GM18526 (cell line): ENCODE measurements around the gene RASGRP2.
A peak's percentile ranks its signal among the peaks of the same experiment; 100 is the strongest.

Source experiments
- POLR2A ChIP-seq: IDR thresholded peaks from 3 replicates; pipeline ENCODE4 v1.6.1; 2011; ENCODE audit not compliant: insufficient read length; ENCODE audit errors: extremely low read depth

RASGRP2 gene

GRCh38 chr11:64762674-64763525 is 19.0 kb upstream of the RASGRP2 start:
- no peak for TF ChIP-seq POLR2A

GRCh38 chr11:64762277-64762673 is 18.3 kb upstream of the RASGRP2 start:
- peak; percentile 20 for TF ChIP-seq POLR2A

GRCh38 chr11:64760759-64761420 is 16.9 kb upstream of the RASGRP2 start:
- no peak for TF ChIP-seq POLR2A

GRCh38 chr11:64759722-64760719 is 16.1 kb upstream of the RASGRP2 start, which contains the start of gene PYGM:
PYGM (minus strand) TSS chr11:64759974; CDS start chr11:64759898, 76 bp downstream.
- TF ChIP-seq POLR2A: no peak

GRCh38 chr11:64759131-64759721 is 15.3 kb upstream of the RASGRP2 start:
- no peak for TF ChIP-seq POLR2A

- TF ChIP-seq POLR2A: no peak
Observed at GRCh38 chr11:64758330-64759079, 14.6 kb upstream of the RASGRP2 start.

- no peak for TF ChIP-seq POLR2A
Observed at GRCh38 chr11:64757549-64758329, 13.8 kb upstream of the RASGRP2 start.

- TF ChIP-seq POLR2A: no peak
Observed at GRCh38 chr11:64755681-64756361, 11.9 kb upstream of the RASGRP2 start.

- TF ChIP-seq POLR2A: no peak
Observed at GRCh38 chr11:64754919-64755662, 11.1 kb upstream of the RASGRP2 start.

GRCh38 chr11:64754124-64754918 is 10.4 kb upstream of the RASGRP2 start:
- no peak for TF ChIP-seq POLR2A

GRCh38 chr11:64753380-64754123 is 9.6 kb upstream of the RASGRP2 start:
- TF ChIP-seq POLR2A: no peak
